UCSD-AML1 (cell line): Measurements from ENCODE around the gene FSTL4.

ENCODE experiments used
- DNase-seq: peaks from one replicate; lab custom pipeline; 2025; ENCODE audit not compliant: unreplicated experiment; lab: John Stamatoyannopoulos, UW

FSTL4 gene

GRCh38 chr5:133392448-133392847 lies 219.9 kb downstream of the FSTL4 start:
- no peak for DNase-seq

- DNase-seq, result no peak
These were observed 220.8 kb downstream of the FSTL4 start for GRCh38 chr5:133391354-133392136.

GRCh38 chr5:133390416-133391353 lies 221.7 kb downstream of the FSTL4 start:
- DNase-seq, result no peak

- no peak for DNase-seq
These were observed 223.2 kb downstream of the FSTL4 start for GRCh38 chr5:133389066-133389590.

- no peak for DNase-seq
These were observed 224.7 kb downstream of the FSTL4 start for GRCh38 chr5:133387621-133388020.

GRCh38 chr5:133387091-133387490 lies 225.2 kb downstream of the FSTL4 start:
- DNase-seq, result no peak

GRCh38 chr5:133386662-133387061 lies 225.7 kb downstream of the FSTL4 start:
- no peak for DNase-seq

GRCh38 chr5:133385346-133385745 lies 227.0 kb downstream of the FSTL4 start:
- no peak for DNase-seq

- no peak for DNase-seq
These were observed 227.4 kb downstream of the FSTL4 start for GRCh38 chr5:133384903-133385302.

- DNase-seq, result no peak
These were observed 228.1 kb downstream of the FSTL4 start for GRCh38 chr5:133384120-133384855.

GRCh38 chr5:133383580-133383939 lies 228.8 kb downstream of the FSTL4 start:
- no peak for DNase-seq

- no peak for DNase-seq
These were observed 229.4 kb downstream of the FSTL4 start for GRCh38 chr5:133382661-133383579.

GRCh38 chr5:133381571-133382365 lies 230.6 kb downstream of the FSTL4 start:
- DNase-seq, result no peak

- DNase-seq, result no peak
These were observed 231.3 kb downstream of the FSTL4 start for GRCh38 chr5:133381041-133381440.

- DNase-seq, result no peak
These were observed 234.6 kb downstream of the FSTL4 start for GRCh38 chr5:133377736-133378135.

GRCh38 chr5:133376986-133377385 lies 235.4 kb downstream of the FSTL4 start:
- DNase-seq, result no peak

- no peak for DNase-seq
These were observed 239.0 kb downstream of the FSTL4 start for GRCh38 chr5:133373121-133373870.

GRCh38 chr5:133372293-133372937 lies 239.9 kb downstream of the FSTL4 start:
- no peak for DNase-seq
